WTC11 (cell line): Measurements from ENCODE around the gene SDK2.

Experiments
- TF ChIP-seq, protein P1 (sequence below): sonication (generic); formaldehyde crosslinking; IDR thresholded peaks from 2 replicates; pipeline ENCODE4 v1.8.0; 2022; ENCODE audit warnings: mild to moderate bottlenecking, missing genetic modification reagents
- TF ChIP-seq, protein P2 (sequence below): fragments of 200-600 bp; IDR thresholded peaks from 2 replicates; pipeline ENCODE4 v1.8.0; 2022; ENCODE audit warnings: antibody characterized with exemption

DNA sequence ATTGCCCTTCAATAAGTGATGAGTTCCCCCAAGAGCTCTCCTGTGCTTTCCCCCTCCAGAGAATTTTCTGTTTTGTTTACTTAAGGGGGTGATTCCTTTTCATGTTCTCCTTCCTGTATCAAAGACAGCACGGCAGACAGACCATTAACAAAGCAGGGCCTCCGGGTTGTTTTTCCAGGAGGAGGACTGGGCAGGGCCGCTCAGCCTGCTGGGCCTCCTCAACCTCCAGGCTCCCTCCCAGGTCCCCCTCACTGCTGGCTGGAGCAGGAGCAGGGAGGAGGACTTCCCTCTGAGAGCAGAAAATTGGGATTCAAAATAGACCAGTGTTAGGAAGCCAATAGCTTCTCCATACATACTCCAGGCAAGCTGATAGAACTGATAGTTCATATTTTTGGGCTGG is 20.4 kb downstream of the SDK2 start:
- TF ChIP-seq, protein P1, sequence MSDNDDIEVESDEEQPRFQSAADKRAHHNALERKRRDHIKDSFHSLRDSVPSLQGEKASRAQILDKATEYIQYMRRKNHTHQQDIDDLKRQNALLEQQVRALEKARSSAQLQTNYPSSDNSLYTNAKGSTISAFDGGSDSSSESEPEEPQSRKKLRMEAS, result no peak
- TF ChIP-seq, protein P2, sequence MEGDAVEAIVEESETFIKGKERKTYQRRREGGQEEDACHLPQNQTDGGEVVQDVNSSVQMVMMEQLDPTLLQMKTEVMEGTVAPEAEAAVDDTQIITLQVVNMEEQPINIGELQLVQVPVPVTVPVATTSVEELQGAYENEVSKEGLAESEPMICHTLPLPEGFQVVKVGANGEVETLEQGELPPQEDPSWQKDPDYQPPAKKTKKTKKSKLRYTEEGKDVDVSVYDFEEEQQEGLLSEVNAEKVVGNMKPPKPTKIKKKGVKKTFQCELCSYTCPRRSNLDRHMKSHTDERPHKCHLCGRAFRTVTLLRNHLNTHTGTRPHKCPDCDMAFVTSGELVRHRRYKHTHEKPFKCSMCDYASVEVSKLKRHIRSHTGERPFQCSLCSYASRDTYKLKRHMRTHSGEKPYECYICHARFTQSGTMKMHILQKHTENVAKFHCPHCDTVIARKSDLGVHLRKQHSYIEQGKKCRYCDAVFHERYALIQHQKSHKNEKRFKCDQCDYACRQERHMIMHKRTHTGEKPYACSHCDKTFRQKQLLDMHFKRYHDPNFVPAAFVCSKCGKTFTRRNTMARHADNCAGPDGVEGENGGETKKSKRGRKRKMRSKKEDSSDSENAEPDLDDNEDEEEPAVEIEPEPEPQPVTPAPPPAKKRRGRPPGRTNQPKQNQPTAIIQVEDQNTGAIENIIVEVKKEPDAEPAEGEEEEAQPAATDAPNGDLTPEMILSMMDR, result no peak
